Mesendoderm (in vitro differentiated cells): Measurements from ENCODE around the gene FADS2.

Source experiments
- DNase-seq: peaks from one replicate; pipeline ENCODE4 v3.0.0; 2013
- H2AK5ac ChIP-seq: 2 replicates; pipeline ENCODE4 v1.6.1; 2013; ENCODE audit warnings: low read length, inconsistent platforms
- H2BK120ac ChIP-seq: 2 replicates; pipeline ENCODE4 v1.6.1; 2013; ENCODE audit warnings: low read depth, mild to moderate bottlenecking, low read length, moderate library complexity, mixed read lengths
- H2BK15ac ChIP-seq: replicated peaks from 2 replicates; pipeline ENCODE4 v1.6.1; 2013; ENCODE audit warnings: low read depth, mild to moderate bottlenecking, moderate library complexity
- H2BK5ac ChIP-seq: 2 replicates; pipeline ENCODE4 v1.6.1; 2013; ENCODE audit warnings: low read length, inconsistent platforms
- H3K18ac ChIP-seq: 2 replicates; pipeline ENCODE4 v1.6.1; 2013; ENCODE audit warnings: mild to moderate bottlenecking, low read length, mixed read lengths
- H3K23ac ChIP-seq: one replicate; pipeline ENCODE4 v1.6.1; 2013; ENCODE audit warnings: low read length
- H3K27ac ChIP-seq: 2 replicates; pipeline ENCODE4 v1.5.1; 2013; ENCODE audit warnings: low read depth, mild to moderate bottlenecking, inconsistent platforms, low read length, moderate library complexity
- H3K27me3 ChIP-seq: 2 replicates; pipeline ENCODE4 v1.6.1; 2013; ENCODE audit warnings: low read length, control low read depth, mild to moderate bottlenecking, inconsistent platforms; ENCODE audit not compliant: insufficient read depth, poor library complexity
- H3K36me3 ChIP-seq: 2 replicates; pipeline ENCODE4 v1.6.1; 2013; ENCODE audit warnings: low read length, inconsistent platforms; ENCODE audit not compliant: control insufficient read depth, insufficient read depth
- H3K4ac ChIP-seq: one replicate; pipeline ENCODE4 v1.6.1; 2013; ENCODE audit warnings: low read depth, mild to moderate bottlenecking, low read length, moderate library complexity
- H3K4me1 ChIP-seq: 2 replicates; pipeline ENCODE4 v1.6.1; 2013; ENCODE audit warnings: low read depth, low read length, inconsistent platforms; ENCODE audit not compliant: control insufficient read depth
- H3K4me2 ChIP-seq: 2 replicates; pipeline ENCODE4 v1.6.1; 2013; ENCODE audit warnings: low read length
- H3K4me3 ChIP-seq: 2 replicates; pipeline ENCODE4 v1.5.1; 2013; ENCODE audit warnings: mild to moderate bottlenecking, low read length
- H3K56ac ChIP-seq: one replicate; pipeline ENCODE4 v1.6.1; 2013; ENCODE audit warnings: low read length
- H3K79me1 ChIP-seq: 2 replicates; pipeline ENCODE4 v1.6.1; 2013; ENCODE audit warnings: low read length, inconsistent platforms
- H3K79me2 ChIP-seq: 2 replicates; pipeline ENCODE4 v1.6.1; 2013; ENCODE audit warnings: mild to moderate bottlenecking, low read length; ENCODE audit not compliant: control insufficient read depth, insufficient read depth
- H3K9ac ChIP-seq: 2 replicates; pipeline ENCODE4 v1.6.1; 2013; ENCODE audit warnings: low read length, inconsistent platforms
- H4K5ac ChIP-seq: one replicate; pipeline ENCODE4 v1.6.1; 2013; ENCODE audit warnings: low read length
- H4K8ac ChIP-seq: one replicate; pipeline ENCODE4 v1.6.1; 2013; ENCODE audit warnings: low read depth, mild to moderate bottlenecking, control low read depth, low read length, moderate library complexity
- WGBS: extraction: QIAGEN DNeasy Blood & Tissue Kit; methylation state at CpG from one replicate; pipeline ENCODE4 v1.1.7; 2013; ENCODE audit warnings: low lambda C conversion rate, missing lambda C conversion rate; ENCODE audit not compliant: insufficient coverage; ENCODE audit errors: extremely low coverage; 5-methylcytosine and 5-hydroxymethylcytosine counted together

FADS2 gene

DNA sequence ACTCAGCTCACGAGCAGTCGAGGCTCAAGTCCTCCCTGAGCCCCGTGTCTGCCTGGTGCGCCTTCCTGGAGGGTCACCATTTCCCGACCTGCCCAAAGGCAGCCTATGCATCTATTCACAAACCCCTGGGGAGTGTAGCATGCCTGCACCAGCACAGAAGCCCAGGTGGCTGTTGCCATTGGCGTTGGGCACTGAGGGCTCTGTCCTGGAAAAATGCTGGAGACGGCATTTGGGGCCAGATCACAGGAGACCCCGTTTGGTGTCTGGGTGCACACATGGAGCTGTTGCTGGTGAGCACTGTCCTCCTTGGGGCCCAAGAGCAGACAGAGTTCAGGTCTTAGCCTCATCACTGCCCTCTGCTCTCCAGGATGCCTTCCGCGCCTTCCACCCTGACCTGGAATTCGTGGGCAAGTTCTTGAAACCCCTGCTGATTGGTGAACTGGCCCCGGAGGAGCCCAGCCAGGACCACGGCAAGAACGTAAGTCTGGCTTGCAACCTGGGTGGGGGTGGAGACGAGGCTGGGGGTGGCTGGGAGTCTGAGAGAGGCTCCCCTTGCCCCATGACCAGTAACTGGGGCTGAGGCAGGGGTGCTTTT lies 9.4 kb downstream of the FADS2 start:
- no peak overlapping the region for H2AK5ac ChIP-seq
- H2BK120ac ChIP-seq: no peak overlapping the region
- H3K79me2 ChIP-seq: peaks cover 41% of the 10 kb centered on the region
- no peak overlapping the region for H3K4ac ChIP-seq
- no peak overlapping the region for H3K9ac ChIP-seq
- H3K23ac ChIP-seq: peak overlapping the region; percentile 72
- no peaks in the 10 kb centered on the region for H3K27me3 ChIP-seq
- no peak overlapping the region for H3K4me2 ChIP-seq
- peaks cover 20% of the 10 kb centered on the region for H3K79me1 ChIP-seq
- peaks cover 19% of the 10 kb centered on the region for H3K36me3 ChIP-seq
- H2BK15ac ChIP-seq: no peak overlapping the region
- no CpG with 5 or more reads among the region's 15 CpGs for WGBS
- peaks cover 10% of the 10 kb centered on the region for H3K4me1 ChIP-seq
- no peak overlapping the region for H2BK5ac ChIP-seq
- H3K4me3 ChIP-seq: no peak overlapping the region
- H3K27ac ChIP-seq: no peak overlapping the region
- H4K5ac ChIP-seq: no peak overlapping the region
- DNase-seq: no peak
- no peak overlapping the region for H4K8ac ChIP-seq
- no peak overlapping the region for H3K56ac ChIP-seq
- no peak overlapping the region for H3K18ac ChIP-seq

DNA sequence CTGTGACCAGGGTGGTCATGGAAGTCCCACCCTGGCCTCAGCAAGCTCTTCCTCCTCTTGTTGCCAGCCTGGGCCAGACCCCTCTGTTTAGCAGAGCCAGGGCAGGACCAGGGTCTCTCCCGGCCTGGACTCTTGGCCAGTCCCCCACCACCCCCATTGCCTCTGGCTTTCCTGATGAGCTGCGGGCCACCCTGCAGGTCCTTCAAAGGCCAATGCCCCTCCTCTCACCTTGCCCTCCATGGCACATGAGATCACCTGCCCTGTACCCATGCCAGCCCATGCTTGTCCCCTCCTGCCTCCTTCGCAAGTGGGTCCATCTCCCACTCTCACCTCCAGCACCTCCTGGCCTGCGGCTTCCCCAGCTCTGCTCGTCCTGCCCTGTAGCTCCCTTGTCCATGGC lies 10.4 kb downstream of the FADS2 start:
- peaks cover 31% of the 10 kb centered on the region for H3K79me2 ChIP-seq
- H3K36me3 ChIP-seq: peaks cover 23% of the 10 kb centered on the region
- peaks cover 10% of the 10 kb centered on the region for H3K4me1 ChIP-seq
- no peak overlapping the region for H2AK5ac ChIP-seq
- no CpG with 5 or more reads among the region's 5 CpGs for WGBS
- no peak overlapping the region for H3K4me3 ChIP-seq
- H4K8ac ChIP-seq: no peak overlapping the region
- H3K27ac ChIP-seq: no peak overlapping the region
- H2BK120ac ChIP-seq: no peak overlapping the region
- no peak overlapping the region for H3K23ac ChIP-seq
- no peak for DNase-seq
- H3K4me2 ChIP-seq: no peak overlapping the region
- H3K4ac ChIP-seq: no peak overlapping the region
- no peak overlapping the region for H3K18ac ChIP-seq
- H4K5ac ChIP-seq: no peak overlapping the region
- no peak overlapping the region for H2BK15ac ChIP-seq
- H3K79me1 ChIP-seq: peaks cover 21% of the 10 kb centered on the region
- no peak overlapping the region for H3K9ac ChIP-seq
- no peak overlapping the region for H3K56ac ChIP-seq
- no peaks in the 10 kb centered on the region for H3K27me3 ChIP-seq
- H2BK5ac ChIP-seq: no peak overlapping the region

DNA sequence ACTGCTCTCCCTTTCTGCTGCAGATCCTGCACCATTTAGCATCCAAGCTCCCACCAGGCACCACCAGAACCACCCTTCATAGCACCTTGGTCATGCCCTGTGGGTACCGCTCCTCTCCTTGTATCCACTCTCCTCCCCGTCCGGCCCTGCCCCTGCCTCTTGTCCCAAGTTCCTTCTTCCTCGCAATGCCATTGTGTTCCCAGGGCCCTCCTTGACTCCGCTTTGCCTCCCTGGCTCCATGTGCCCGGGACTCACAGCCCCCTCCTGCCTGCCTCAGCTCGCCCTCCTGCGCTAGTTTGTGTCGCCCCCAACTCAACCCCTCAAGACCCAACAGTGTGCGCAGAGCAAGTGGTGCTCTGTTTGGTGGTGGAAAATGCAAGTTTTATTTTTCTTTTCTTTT lies 10.8 kb downstream of the FADS2 start:
- H3K4ac ChIP-seq: no peak overlapping the region
- no peak overlapping the region for H4K5ac ChIP-seq
- peaks cover 7% of the 10 kb centered on the region for H3K4me1 ChIP-seq
- H3K79me1 ChIP-seq: peaks cover 19% of the 10 kb centered on the region
- no peak overlapping the region for H3K4me2 ChIP-seq
- no peak overlapping the region for H3K27ac ChIP-seq
- H3K9ac ChIP-seq: no peak overlapping the region
- no peak overlapping the region for H3K56ac ChIP-seq
- H3K27me3 ChIP-seq: no peaks in the 10 kb centered on the region
- H3K36me3 ChIP-seq: peaks cover 23% of the 10 kb centered on the region
- H4K8ac ChIP-seq: no peak overlapping the region
- no peak overlapping the region for H3K18ac ChIP-seq
- no CpG with 5 or more reads among the region's 10 CpGs for WGBS
- H3K23ac ChIP-seq: no peak overlapping the region
- no peak overlapping the region for H2BK120ac ChIP-seq
- H2BK15ac ChIP-seq: no peak overlapping the region
- H2AK5ac ChIP-seq: no peak overlapping the region
- peaks cover 27% of the 10 kb centered on the region for H3K79me2 ChIP-seq
- no peak overlapping the region for H3K4me3 ChIP-seq
- DNase-seq: no peak
- H2BK5ac ChIP-seq: no peak overlapping the region

- no peak overlapping the region for H2BK120ac ChIP-seq
- peaks cover 23% of the 10 kb centered on the region for H3K36me3 ChIP-seq
- no peak overlapping the region for H3K27ac ChIP-seq
- no peak overlapping the region for H3K9ac ChIP-seq
- H3K79me1 ChIP-seq: peaks cover 17% of the 10 kb centered on the region
- no peak overlapping the region for H2AK5ac ChIP-seq
- H3K4me3 ChIP-seq: no peak overlapping the region
- no peak overlapping the region for H4K5ac ChIP-seq
- no peak overlapping the region for H3K4me2 ChIP-seq
- WGBS: no CpG with 5 or more reads among the region's 2 CpGs
- H4K8ac ChIP-seq: no peak overlapping the region
- DNase-seq: no peak
- no peak overlapping the region for H2BK5ac ChIP-seq
- H3K79me2 ChIP-seq: peaks cover 21% of the 10 kb centered on the region
- no peak overlapping the region for H3K18ac ChIP-seq
- no peaks in the 10 kb centered on the region for H3K4me1 ChIP-seq
- no peak overlapping the region for H2BK15ac ChIP-seq
- no peak overlapping the region for H3K4ac ChIP-seq
- H3K56ac ChIP-seq: no peak overlapping the region
- H3K27me3 ChIP-seq: no peaks in the 10 kb centered on the region
- H3K23ac ChIP-seq: no peak overlapping the region
These were observed 11.6 kb downstream of the FADS2 start for GRCh38 chr11:61839742-61840141.

- Histone ChIP-seq H3K23ac (no peak overlapping the region), H3K27ac (no peak overlapping the region), H2BK120ac (no peak overlapping the region), H3K27me3 (no peaks in the 10 kb centered on the region), H3K79me1 (peaks cover 20% of the 10 kb centered on the region), H3K4me1 (no peaks in the 10 kb centered on the region), H3K18ac (no peak overlapping the region), H3K79me2 (peaks cover 17% of the 10 kb centered on the region), H4K5ac (no peak overlapping the region), H2BK15ac (no peak overlapping the region), H3K4me3 (no peak overlapping the region), H2AK5ac (no peak overlapping the region), H4K8ac (no peak overlapping the region), H3K9ac (no peak overlapping the region), H3K4me2 (no peak overlapping the region), H2BK5ac (no peak overlapping the region), H3K56ac (no peak overlapping the region), H3K36me3 (peaks cover 26% of the 10 kb centered on the region), H3K4ac (no peak overlapping the region)
- no CpG with 5 or more reads among the region's 7 CpGs for WGBS
- no peak for DNase-seq
These were observed 12.3 kb downstream of the FADS2 start for GRCh38 chr11:61840371-61840770.
